Esophagus squamous epithelium (tissue), 4 donors: ENCODE results near the gene CCL18.

Source experiments
- POLR2A ChIP-seq, 4 donors: fragments of 450-650 bp; IDR thresholded peaks; one replicate each; pipeline ENCODE4 v1.6.1; 2017; ENCODE audit warnings: antibody characterized with exemption in 4 of 4, mild to moderate bottlenecking in 4 of 4, moderate library complexity in 3 of 4
- TF ChIP-seq, protein P1 (sequence below), 6 experiments: fragments of 450-650 bp in 4 of 6; fragments of 200-600 bp in 2 of 6; sonication (generic) in 2 of 6; IDR thresholded peaks; one replicate each; pipeline ENCODE4 v1.5.1; 2016 to 2019; ENCODE audit warnings: antibody characterized with exemption in 6 of 6, mild to moderate bottlenecking in 4 of 6, moderate library complexity in 4 of 6

- no peak for TF ChIP-seq POLR2A (IDR thresholded peaks at IDR 0.05)
- TF ChIP-seq, protein P1, sequence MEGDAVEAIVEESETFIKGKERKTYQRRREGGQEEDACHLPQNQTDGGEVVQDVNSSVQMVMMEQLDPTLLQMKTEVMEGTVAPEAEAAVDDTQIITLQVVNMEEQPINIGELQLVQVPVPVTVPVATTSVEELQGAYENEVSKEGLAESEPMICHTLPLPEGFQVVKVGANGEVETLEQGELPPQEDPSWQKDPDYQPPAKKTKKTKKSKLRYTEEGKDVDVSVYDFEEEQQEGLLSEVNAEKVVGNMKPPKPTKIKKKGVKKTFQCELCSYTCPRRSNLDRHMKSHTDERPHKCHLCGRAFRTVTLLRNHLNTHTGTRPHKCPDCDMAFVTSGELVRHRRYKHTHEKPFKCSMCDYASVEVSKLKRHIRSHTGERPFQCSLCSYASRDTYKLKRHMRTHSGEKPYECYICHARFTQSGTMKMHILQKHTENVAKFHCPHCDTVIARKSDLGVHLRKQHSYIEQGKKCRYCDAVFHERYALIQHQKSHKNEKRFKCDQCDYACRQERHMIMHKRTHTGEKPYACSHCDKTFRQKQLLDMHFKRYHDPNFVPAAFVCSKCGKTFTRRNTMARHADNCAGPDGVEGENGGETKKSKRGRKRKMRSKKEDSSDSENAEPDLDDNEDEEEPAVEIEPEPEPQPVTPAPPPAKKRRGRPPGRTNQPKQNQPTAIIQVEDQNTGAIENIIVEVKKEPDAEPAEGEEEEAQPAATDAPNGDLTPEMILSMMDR (IDR thresholded peaks at IDR 0.05): no peak
Measured at GRCh38 chr17:36117505-36118382, 53.7 kb downstream of the CCL18 start.
